Loucy (cell line): Measurements from ENCODE around the gene ZNF10.

Source experiments
- H2AFZ ChIP-seq: fragments of 200-600 bp; sonication (generic); 2 replicates; pipeline ENCODE4 v1.6.0; 2016; ENCODE audit warnings: antibody characterized with exemption, mild to moderate bottlenecking, low read length, moderate library complexity
- H3F3A ChIP-seq: fragments of 200-600 bp; 2 replicates; pipeline ENCODE4 v1.6.0; 2016; ENCODE audit warnings: antibody characterized with exemption, low read depth, mild to moderate bottlenecking
- H3K27me3 ChIP-seq: fragments of 200-600 bp; sonication (generic); 2 replicates; pipeline ENCODE4 v1.6.1; 2014; ENCODE audit warnings: low read length, mild to moderate bottlenecking; ENCODE audit not compliant: insufficient read depth, poor library complexity, severe bottlenecking
- H3K36me3 ChIP-seq: fragments of 200-600 bp; sonication (generic); 2 replicates; pipeline ENCODE4 v1.6.1; 2016; ENCODE audit warnings: low read length; ENCODE audit not compliant: insufficient read depth
- H3K4me1 ChIP-seq: fragments of 200-600 bp; sonication (generic); 2 replicates; pipeline ENCODE4 v1.5.1; 2014; ENCODE audit warnings: low read length, mild to moderate bottlenecking; ENCODE audit not compliant: insufficient read depth, poor library complexity, severe bottlenecking
- H3K4me2 ChIP-seq: fragments of 200-600 bp; sonication (generic); 2 replicates; pipeline ENCODE4 v1.6.0; 2014; ENCODE audit warnings: antibody characterized with exemption, low read length, low read depth, mild to moderate bottlenecking; ENCODE audit not compliant: poor library complexity, severe bottlenecking
- H3K4me3 ChIP-seq: fragments of 200-600 bp; sonication (generic); 2 replicates; pipeline ENCODE4 v1.5.1; 2014; ENCODE audit warnings: low read length, mild to moderate bottlenecking, mixed read lengths; ENCODE audit not compliant: poor library complexity, severe bottlenecking
- H3K79me2 ChIP-seq: fragments of 200-600 bp; sonication (generic); 2 replicates; pipeline ENCODE4 v1.6.1; 2014; ENCODE audit warnings: low read length; ENCODE audit not compliant: insufficient read depth
- H3K9ac ChIP-seq: fragments of 200-600 bp; sonication (generic); 2 replicates; pipeline ENCODE4 v1.6.0; 2014; ENCODE audit warnings: mild to moderate bottlenecking, low read depth, low read length, moderate library complexity; ENCODE audit not compliant: poor library complexity, severe bottlenecking
- H3K9me2 ChIP-seq: fragments of 200-600 bp; sonication (generic); replicated peaks from 2 replicates; pipeline ENCODE4 v1.6.1; 2016; ENCODE audit warnings: low read depth, low read length, mixed read lengths
- H3K9me3 ChIP-seq: fragments of 200-600 bp; sonication (generic); 2 replicates; pipeline ENCODE4 v1.6.1; 2014; ENCODE audit warnings: mild to moderate bottlenecking, antibody characterized with exemption, low read length, low read depth; ENCODE audit not compliant: insufficient read depth
- H4K20me1 ChIP-seq: fragments of 200-600 bp; sonication (generic); 2 replicates; pipeline ENCODE4 v1.6.0; 2014; ENCODE audit warnings: antibody characterized with exemption, low read length, mild to moderate bottlenecking; ENCODE audit not compliant: insufficient read depth, poor library complexity, severe bottlenecking
- EZH2phosphoT487 ChIP-seq: fragments of 200-600 bp; IDR thresholded peaks from 2 replicates; pipeline ENCODE4 v1.6.1; 2018; ENCODE audit warnings: antibody characterized with exemption, mild to moderate bottlenecking, moderate library complexity, borderline replicate concordance
- TF ChIP-seq, protein P1 (sequence below): fragments of 200-600 bp; sonication (generic); conservative IDR thresholded peaks from 2 replicates; pipeline ENCODE4 v1.5.1; 2014; ENCODE audit warnings: mild to moderate bottlenecking, antibody characterized with exemption, low read length

ZNF10 gene

DNA sequence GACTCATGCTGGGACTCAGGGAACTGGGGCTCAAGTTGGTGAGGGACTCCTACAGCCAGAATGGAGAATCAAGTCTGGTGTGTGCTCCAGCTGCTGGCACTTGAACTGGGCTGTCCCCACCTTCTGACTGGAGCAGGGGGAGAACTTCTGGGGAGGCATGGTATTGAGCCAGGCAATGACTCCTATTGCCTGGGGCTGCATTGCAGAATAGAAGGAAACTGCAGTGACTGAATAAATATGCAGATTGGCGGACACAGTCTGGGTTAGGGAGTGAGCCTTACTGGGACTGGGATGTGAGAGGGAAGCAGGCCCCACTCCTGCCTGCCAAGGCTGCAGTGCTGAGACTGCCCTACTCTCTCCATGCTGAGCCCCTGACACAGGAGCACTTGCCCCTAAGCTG lies 42.1 kb downstream of the ZNF10 start:
- Histone ChIP-seq H3K4me3 (no peak overlapping the region), H3F3A (no peaks in the 10 kb centered on the region), H2AFZ (no peak overlapping the region), H3K27me3 (no peaks in the 10 kb centered on the region), H3K4me2 (no peak overlapping the region), H3K9me3 (peaks cover 60% of the 10 kb centered on the region), H3K36me3 (no peaks in the 10 kb centered on the region), H3K79me2 (no peaks in the 10 kb centered on the region), H3K4me1 (no peaks in the 10 kb centered on the region), H3K9ac (no peak overlapping the region), H4K20me1 (no peaks in the 10 kb centered on the region), H3K9me2 (no peaks in the 10 kb centered on the region)
- TF ChIP-seq, protein P1, sequence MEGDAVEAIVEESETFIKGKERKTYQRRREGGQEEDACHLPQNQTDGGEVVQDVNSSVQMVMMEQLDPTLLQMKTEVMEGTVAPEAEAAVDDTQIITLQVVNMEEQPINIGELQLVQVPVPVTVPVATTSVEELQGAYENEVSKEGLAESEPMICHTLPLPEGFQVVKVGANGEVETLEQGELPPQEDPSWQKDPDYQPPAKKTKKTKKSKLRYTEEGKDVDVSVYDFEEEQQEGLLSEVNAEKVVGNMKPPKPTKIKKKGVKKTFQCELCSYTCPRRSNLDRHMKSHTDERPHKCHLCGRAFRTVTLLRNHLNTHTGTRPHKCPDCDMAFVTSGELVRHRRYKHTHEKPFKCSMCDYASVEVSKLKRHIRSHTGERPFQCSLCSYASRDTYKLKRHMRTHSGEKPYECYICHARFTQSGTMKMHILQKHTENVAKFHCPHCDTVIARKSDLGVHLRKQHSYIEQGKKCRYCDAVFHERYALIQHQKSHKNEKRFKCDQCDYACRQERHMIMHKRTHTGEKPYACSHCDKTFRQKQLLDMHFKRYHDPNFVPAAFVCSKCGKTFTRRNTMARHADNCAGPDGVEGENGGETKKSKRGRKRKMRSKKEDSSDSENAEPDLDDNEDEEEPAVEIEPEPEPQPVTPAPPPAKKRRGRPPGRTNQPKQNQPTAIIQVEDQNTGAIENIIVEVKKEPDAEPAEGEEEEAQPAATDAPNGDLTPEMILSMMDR, result no peak
- TF ChIP-seq EZH2phosphoT487, result no peak

DNA sequence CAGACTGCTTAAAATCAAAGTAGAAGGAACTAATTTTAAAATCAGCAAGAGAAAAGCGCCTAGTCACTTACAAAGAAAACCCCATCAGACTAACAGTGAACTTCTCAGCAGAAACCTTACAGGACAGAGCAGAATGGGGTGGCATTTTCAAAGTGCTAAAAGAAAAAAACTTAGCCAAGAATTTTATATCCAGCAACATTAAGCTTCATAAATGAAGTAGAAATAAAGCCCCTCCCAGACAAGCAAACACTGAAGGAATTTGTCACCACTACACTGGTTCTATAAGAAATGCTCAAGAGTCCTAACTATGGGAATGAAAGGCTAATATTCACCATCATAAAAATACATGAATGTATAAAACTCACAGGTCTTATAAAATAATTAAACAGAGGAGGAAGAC lies 44.5 kb downstream of the ZNF10 start:
- Histone ChIP-seq H3K27me3 (no peaks in the 10 kb centered on the region), H3K36me3 (no peaks in the 10 kb centered on the region), H3K4me1 (no peaks in the 10 kb centered on the region), H3K4me3 (no peak overlapping the region), H4K20me1 (no peaks in the 10 kb centered on the region), H3K9me2 (no peaks in the 10 kb centered on the region), H3F3A (no peaks in the 10 kb centered on the region), H2AFZ (no peak overlapping the region), H3K79me2 (no peaks in the 10 kb centered on the region), H3K9ac (no peak overlapping the region), H3K4me2 (no peak overlapping the region), H3K9me3 (peaks cover 60% of the 10 kb centered on the region)
- TF ChIP-seq, protein P1, result no peak
- no peak for TF ChIP-seq EZH2phosphoT487

DNA sequence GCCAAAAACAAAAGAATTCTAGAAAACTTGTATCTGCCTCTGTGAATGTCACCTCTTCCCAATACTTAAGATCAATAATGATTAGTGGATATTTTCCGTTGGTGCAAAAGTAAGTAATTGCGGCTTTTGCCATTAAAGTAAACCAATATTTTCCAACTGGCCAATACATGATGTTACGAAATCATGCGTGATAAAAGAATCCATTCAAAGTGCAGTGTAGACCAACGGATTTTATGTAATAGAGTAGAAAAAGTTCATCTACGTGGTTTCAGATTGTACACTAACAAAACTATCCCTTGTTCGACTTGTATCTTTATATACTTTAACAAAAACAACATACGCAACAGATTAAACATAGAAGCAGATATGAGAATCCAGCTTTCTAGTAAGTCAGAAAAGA lies 50.2 kb downstream of the ZNF10 start:
- no peaks in the 10 kb centered on the region for H3K27me3 ChIP-seq
- H3K9me3 ChIP-seq, result peaks cover 34% of the 10 kb centered on the region
- no peak overlapping the region for H3K4me3 ChIP-seq
- TF ChIP-seq, protein P1, result no peak
- no peak for TF ChIP-seq EZH2phosphoT487
- no peaks in the 10 kb centered on the region for H4K20me1 ChIP-seq
- no peaks in the 10 kb centered on the region for H3K36me3 ChIP-seq
- H3K9ac ChIP-seq, result no peak overlapping the region
- no peak overlapping the region for H3K4me2 ChIP-seq
- no peaks in the 10 kb centered on the region for H3K79me2 ChIP-seq
- H2AFZ ChIP-seq, result no peak overlapping the region
- no peaks in the 10 kb centered on the region for H3K4me1 ChIP-seq
- H3F3A ChIP-seq, result no peaks in the 10 kb centered on the region
- no peaks in the 10 kb centered on the region for H3K9me2 ChIP-seq
